ENCODE data around the gene DSTN.

DSTN gene

DNA sequence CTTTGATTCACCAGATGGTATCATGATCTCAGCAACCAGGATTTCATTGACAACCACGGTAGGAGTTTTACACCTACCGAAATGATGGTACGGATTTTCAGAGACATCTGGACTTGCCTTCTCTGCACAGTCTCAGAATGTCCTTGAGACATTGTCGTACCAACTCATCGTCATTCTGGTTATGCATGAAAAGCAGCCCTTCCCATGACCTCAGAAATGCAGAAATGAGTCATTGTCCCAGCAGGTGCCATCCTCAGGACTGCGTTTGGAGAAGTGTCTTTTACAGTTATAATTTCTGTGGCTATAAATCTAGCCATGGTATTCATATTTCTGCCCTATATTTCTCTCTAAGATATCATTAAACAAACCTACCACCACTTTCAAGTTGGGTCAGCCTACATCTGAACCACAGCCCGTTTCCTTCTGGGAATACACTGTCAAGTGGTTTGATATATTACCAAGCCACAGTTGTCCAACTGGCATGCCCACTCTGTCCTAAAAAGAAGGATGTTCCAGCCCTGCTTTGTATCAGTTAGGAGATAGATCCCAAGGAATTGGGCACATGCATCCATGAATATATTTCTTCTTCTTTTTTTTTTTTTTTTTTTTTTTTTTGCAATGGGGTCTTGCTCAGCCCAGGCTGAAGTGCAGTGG lies 31.2 kb upstream of the DSTN start:
- Mint-ChIP-seq H3K27ac (no peak overlapping the region), H3K27me3 (peaks cover 44% of the 10 kb centered on the region), H3K4me3 (no peak overlapping the region), H3K9me3 (no peaks in the 10 kb centered on the region), H3K4me1 (peaks cover 20% of the 10 kb centered on the region), H3K36me3 (no peaks in the 10 kb centered on the region)
- peak; percentile 91 for ATAC-seq

DNA sequence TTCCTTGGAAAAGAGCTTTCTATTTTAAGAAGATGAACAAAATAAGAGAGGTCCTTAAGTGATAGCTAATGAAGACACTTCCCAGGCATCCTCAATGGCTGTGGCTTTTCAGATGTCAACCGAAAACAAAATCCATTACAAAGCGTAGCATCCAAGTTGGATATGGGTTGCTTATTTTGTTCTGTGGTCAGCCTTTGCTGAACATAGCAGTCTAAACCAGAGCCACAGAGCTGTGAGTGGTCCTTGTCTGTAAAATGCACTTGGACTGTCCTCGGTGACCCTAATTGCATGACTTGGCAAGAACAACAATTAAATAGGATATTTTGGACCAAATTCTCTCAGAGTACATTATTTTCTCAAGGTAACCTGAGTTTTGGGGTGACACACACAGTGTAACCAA lies 28.3 kb upstream of the DSTN start:
- H3K9me3 Mint-ChIP-seq, result no peaks in the 10 kb centered on the region
- peaks cover 20% of the 10 kb centered on the region for H3K4me1 Mint-ChIP-seq
- no peaks in the 10 kb centered on the region for H3K36me3 Mint-ChIP-seq
- no peak overlapping the region for H3K4me3 Mint-ChIP-seq
- ATAC-seq, result no peak
- peaks cover 50% of the 10 kb centered on the region for H3K27me3 Mint-ChIP-seq
- H3K27ac Mint-ChIP-seq, result no peak overlapping the region

DNA sequence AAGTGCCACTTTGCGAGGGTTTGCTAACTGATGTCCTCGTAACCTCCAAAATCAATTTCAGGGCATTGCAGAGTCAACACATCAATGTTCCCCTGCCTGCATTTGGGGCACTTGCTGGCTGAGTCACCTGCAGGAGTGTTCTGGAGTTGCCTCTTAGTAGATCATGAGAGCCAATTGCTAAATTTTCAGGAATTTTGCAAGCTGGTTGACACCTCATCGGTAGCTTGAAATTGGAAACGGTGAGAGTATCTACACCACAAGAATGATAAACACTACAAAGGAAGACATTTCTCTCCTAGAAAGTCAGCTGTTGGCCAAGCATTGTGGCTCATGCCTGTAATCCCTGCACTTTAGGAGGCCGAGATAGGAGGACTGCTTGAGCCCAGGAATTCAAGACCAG lies 27.9 kb upstream of the DSTN start:
- peaks cover 50% of the 10 kb centered on the region for H3K27me3 Mint-ChIP-seq
- H3K27ac Mint-ChIP-seq, result no peak overlapping the region
- no peak overlapping the region for H3K4me3 Mint-ChIP-seq
- H3K9me3 Mint-ChIP-seq, result no peaks in the 10 kb centered on the region
- no peaks in the 10 kb centered on the region for H3K36me3 Mint-ChIP-seq
- peaks cover 17% of the 10 kb centered on the region for H3K4me1 Mint-ChIP-seq
- no peak for ATAC-seq

DNA sequence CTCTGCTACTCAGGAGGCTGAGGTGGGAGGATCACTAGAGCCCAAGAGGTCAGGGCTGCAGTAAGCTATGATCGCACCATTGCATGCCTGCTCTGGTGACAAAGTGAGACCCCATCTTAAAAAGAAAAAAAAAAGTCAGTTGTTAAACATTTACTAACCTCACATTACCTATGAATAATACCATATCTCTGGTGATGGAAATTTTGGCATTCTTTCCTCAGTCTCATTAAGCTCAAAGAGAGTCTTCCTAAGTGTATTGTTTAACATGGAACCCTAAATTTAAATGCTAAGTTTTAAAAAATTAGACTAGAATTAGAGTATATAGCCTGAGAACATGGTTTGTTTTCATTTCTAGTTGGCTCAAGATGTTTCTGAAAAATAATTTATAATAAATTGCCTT lies 27.4 kb upstream of the DSTN start:
- Mint-ChIP-seq H3K27ac (no peak overlapping the region), H3K36me3 (no peaks in the 10 kb centered on the region), H3K27me3 (peaks cover 45% of the 10 kb centered on the region), H3K9me3 (no peaks in the 10 kb centered on the region), H3K4me3 (no peak overlapping the region), H3K4me1 (peaks cover 14% of the 10 kb centered on the region)
- ATAC-seq, result no peak

DNA sequence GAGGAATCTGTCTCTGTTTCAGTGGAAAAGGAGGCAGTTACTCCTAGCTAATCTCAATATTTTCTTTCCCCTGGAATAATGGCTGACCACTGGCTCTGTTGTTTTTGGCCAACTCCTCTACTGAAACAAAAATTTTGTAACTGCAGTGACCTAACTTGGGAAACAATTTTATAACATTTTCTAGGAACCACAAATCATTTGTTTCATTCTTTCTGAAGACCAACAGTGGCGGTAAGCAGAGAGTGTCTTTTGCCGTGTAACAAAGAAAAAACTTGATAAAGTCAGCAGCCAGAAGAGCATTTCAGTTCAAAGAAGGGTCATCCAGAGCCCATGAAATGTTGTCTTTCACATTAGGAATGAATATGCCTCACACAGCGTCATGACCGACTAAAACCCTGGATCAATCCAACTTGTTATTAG lies 26.9 kb upstream of the DSTN start:
- Mint-ChIP-seq H3K27ac (no peak overlapping the region), H3K4me1 (peaks cover 9% of the 10 kb centered on the region), H3K4me3 (no peak overlapping the region), H3K36me3 (no peaks in the 10 kb centered on the region), H3K27me3 (peaks cover 40% of the 10 kb centered on the region), H3K9me3 (no peaks in the 10 kb centered on the region)
- ATAC-seq, result no peak

GRCh38 chr20:17543531-17544131 lies 26.2 kb upstream of the DSTN start:
- Mint-ChIP-seq H3K27ac (no peak overlapping the region), H3K36me3 (no peaks in the 10 kb centered on the region), H3K4me1 (peaks cover 4% of the 10 kb centered on the region), H3K27me3 (peaks cover 36% of the 10 kb centered on the region), H3K9me3 (no peaks in the 10 kb centered on the region), H3K4me3 (no peak overlapping the region)
- ATAC-seq, result no peak

DNA sequence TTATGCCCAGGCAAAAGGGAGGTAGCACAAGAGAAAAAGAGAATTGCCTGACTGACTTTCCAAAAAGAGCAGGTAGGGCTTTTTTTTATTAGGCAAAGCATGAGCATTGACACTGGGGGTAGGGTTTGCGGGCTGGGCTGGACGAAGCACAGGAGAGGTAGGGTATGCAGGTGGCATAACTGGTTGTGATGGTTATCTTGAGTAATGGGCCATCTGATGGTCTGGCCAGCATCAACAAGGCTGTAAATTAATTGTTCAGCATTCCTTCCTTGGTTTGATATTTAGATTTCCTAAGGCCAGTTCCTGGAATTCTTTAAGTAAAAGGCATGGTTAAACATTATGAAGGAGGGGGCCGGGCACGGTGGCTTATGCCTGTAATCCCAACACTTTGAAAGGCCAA lies 24.7 kb upstream of the DSTN start:
- Mint-ChIP-seq H3K9me3 (no peaks in the 10 kb centered on the region), H3K4me3 (no peak overlapping the region), H3K27ac (no peak overlapping the region), H3K27me3 (peaks cover 41% of the 10 kb centered on the region), H3K4me1 (no peaks in the 10 kb centered on the region), H3K36me3 (no peaks in the 10 kb centered on the region)
- ATAC-seq, result no peak

- Mint-ChIP-seq H3K27me3 (peaks cover 24% of the 10 kb centered on the region), H3K4me1 (no peaks in the 10 kb centered on the region), H3K36me3 (no peaks in the 10 kb centered on the region), H3K27ac (no peak overlapping the region), H3K4me3 (no peak overlapping the region), H3K9me3 (no peaks in the 10 kb centered on the region)
- ATAC-seq, result no peak
These were observed 20.7 kb upstream of the DSTN start for GRCh38 chr20:17549131-17549530.

DNA sequence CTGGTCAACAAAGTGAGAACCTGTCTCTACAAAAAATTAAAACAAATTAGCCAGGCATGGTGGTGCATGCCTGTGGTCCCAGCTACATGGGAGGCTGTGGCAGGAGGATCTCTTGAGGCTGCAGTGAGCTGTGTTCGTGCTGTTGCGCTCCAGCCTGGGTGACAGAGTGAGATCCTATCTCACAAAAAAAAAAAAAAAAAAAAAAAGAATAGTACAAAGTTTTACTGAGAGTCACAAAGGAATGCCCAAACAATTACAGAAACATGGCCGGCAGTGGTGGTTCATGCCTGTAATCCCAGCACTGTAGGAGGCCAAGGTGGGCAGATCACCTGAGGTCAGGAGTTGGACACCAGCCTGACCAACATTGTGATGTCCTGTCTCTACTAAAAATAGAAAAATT lies 14.8 kb upstream of the DSTN start:
- Mint-ChIP-seq H3K27me3 (peaks cover 3% of the 10 kb centered on the region), H3K4me1 (no peaks in the 10 kb centered on the region), H3K9me3 (no peaks in the 10 kb centered on the region), H3K27ac (no peak overlapping the region), H3K4me3 (no peak overlapping the region), H3K36me3 (no peaks in the 10 kb centered on the region)
- ATAC-seq, result no peak

GRCh38 chr20:17556837-17557674 lies 12.8 kb upstream of the DSTN start:
- Mint-ChIP-seq H3K4me3 (no peak overlapping the region), H3K27me3 (peaks cover 16% of the 10 kb centered on the region), H3K27ac (no peak overlapping the region), H3K36me3 (no peaks in the 10 kb centered on the region), H3K9me3 (no peaks in the 10 kb centered on the region), H3K4me1 (no peaks in the 10 kb centered on the region)
- no peak for ATAC-seq

DNA sequence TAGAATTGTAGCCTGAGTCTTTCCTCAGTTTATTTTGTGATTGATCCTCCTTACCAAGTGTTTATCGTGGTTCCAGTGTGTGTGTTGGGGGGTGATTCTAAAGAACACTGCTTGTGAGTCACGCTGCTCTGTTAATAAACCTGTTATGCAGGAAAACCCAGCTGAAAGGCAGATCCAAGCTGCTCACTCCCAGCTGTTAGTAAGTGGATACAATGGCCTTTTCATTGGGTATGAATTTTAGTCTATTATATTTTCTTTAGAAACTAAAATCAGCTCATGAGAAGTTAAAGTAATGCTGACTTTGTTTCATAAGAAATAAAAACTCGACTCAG lies 12.2 kb upstream of the DSTN start:
- H3K9me3 Mint-ChIP-seq, result no peaks in the 10 kb centered on the region
- no peak overlapping the region for H3K4me3 Mint-ChIP-seq
- no peak for ATAC-seq
- peaks cover 16% of the 10 kb centered on the region for H3K27me3 Mint-ChIP-seq
- H3K4me1 Mint-ChIP-seq, result no peaks in the 10 kb centered on the region
- H3K36me3 Mint-ChIP-seq, result no peaks in the 10 kb centered on the region
- no peak overlapping the region for H3K27ac Mint-ChIP-seq

- Mint-ChIP-seq H3K4me3 (no peak overlapping the region), H3K27ac (no peak overlapping the region), H3K27me3 (peaks cover 16% of the 10 kb centered on the region), H3K9me3 (no peaks in the 10 kb centered on the region), H3K36me3 (no peaks in the 10 kb centered on the region), H3K4me1 (no peaks in the 10 kb centered on the region)
- ATAC-seq, result no peak
These were observed 11.5 kb upstream of the DSTN start for GRCh38 chr20:17558154-17558940.

- no peak overlapping the region for H3K4me3 Mint-ChIP-seq
- H3K36me3 Mint-ChIP-seq, result no peaks in the 10 kb centered on the region
- H3K9me3 Mint-ChIP-seq, result no peaks in the 10 kb centered on the region
- peaks cover 16% of the 10 kb centered on the region for H3K27me3 Mint-ChIP-seq
- no peaks in the 10 kb centered on the region for H3K4me1 Mint-ChIP-seq
- ATAC-seq, result no peak
- H3K27ac Mint-ChIP-seq, result no peak overlapping the region
These were observed 11.0 kb upstream of the DSTN start for GRCh38 chr20:17558941-17559304.

DNA sequence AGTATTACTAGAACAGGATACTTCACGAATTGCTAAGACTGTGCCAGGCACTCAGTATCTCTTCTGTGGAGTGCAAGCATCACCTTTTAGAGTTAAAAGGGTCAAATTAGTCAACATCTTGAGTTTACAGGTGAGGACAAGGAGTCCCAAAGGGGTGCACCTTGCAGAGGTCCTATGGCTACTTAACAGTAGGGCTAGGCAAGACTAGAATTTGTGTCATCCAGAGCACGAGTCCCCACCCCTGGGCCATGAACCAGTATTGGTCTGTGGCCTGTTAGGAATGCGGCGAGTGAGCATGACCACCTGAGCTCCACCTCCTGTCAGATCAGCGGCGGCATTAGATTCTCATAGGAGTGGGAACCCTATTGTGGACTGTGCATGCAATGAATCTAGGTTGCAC lies 10.5 kb upstream of the DSTN start:
- no peaks in the 10 kb centered on the region for H3K9me3 Mint-ChIP-seq
- ATAC-seq, result no peak
- H3K27me3 Mint-ChIP-seq, result peaks cover 16% of the 10 kb centered on the region
- no peak overlapping the region for H3K4me3 Mint-ChIP-seq
- H3K4me1 Mint-ChIP-seq, result no peaks in the 10 kb centered on the region
- no peak overlapping the region for H3K27ac Mint-ChIP-seq
- no peaks in the 10 kb centered on the region for H3K36me3 Mint-ChIP-seq

GRCh38 chr20:17560344-17561074 lies 9.4 kb upstream of the DSTN start:
- Mint-ChIP-seq H3K27ac (no peak overlapping the region), H3K4me1 (no peaks in the 10 kb centered on the region), H3K9me3 (no peaks in the 10 kb centered on the region), H3K36me3 (no peaks in the 10 kb centered on the region), H3K27me3 (peaks cover 16% of the 10 kb centered on the region), H3K4me3 (no peak overlapping the region)
- no peak for ATAC-seq

Measured in stimulated activated memory B cell treated with anti-CD40 and anti-IgM and Interleukin-4, amounts not matched to agents 10 μg/mL and 1 μg/mL and 100 μg/mL, for 72 hours (primary cell).